HL-60 (cell line): ENCODE measurements around the gene TRMT112.

Experiments used
- CTCF ChIP-seq: IDR thresholded peaks from one replicate; pipeline ENCODE4 v1.5.1; 2011; ENCODE audit warnings: low read length, control low read depth, inconsistent platforms; ENCODE audit not compliant: insufficient read depth
- POLR2AphosphoS5 ChIP-seq: IDR thresholded peaks from 2 replicates; pipeline ENCODE4 v1.6.1; 2012; ENCODE audit warnings: low read depth
- TF ChIP-seq, protein P1 (sequence below): IDR thresholded peaks from 2 replicates; pipeline ENCODE4 v1.6.1; 2012; ENCODE audit warnings: low read depth; ENCODE audit not compliant: insufficient replicate concordance

GRCh38 chr11:64296236-64296635 is 21.1 kb downstream of the TRMT112 start:
- TF ChIP-seq CTCF (no peak), POLR2AphosphoS5 (no peak)
- TF ChIP-seq, protein P1, sequence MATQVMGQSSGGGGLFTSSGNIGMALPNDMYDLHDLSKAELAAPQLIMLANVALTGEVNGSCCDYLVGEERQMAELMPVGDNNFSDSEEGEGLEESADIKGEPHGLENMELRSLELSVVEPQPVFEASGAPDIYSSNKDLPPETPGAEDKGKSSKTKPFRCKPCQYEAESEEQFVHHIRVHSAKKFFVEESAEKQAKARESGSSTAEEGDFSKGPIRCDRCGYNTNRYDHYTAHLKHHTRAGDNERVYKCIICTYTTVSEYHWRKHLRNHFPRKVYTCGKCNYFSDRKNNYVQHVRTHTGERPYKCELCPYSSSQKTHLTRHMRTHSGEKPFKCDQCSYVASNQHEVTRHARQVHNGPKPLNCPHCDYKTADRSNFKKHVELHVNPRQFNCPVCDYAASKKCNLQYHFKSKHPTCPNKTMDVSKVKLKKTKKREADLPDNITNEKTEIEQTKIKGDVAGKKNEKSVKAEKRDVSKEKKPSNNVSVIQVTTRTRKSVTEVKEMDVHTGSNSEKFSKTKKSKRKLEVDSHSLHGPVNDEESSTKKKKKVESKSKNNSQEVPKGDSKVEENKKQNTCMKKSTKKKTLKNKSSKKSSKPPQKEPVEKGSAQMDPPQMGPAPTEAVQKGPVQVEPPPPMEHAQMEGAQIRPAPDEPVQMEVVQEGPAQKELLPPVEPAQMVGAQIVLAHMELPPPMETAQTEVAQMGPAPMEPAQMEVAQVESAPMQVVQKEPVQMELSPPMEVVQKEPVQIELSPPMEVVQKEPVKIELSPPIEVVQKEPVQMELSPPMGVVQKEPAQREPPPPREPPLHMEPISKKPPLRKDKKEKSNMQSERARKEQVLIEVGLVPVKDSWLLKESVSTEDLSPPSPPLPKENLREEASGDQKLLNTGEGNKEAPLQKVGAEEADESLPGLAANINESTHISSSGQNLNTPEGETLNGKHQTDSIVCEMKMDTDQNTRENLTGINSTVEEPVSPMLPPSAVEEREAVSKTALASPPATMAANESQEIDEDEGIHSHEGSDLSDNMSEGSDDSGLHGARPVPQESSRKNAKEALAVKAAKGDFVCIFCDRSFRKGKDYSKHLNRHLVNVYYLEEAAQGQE: no peak
